Testis (tissue), 3 donors: ENCODE data around the gene MOB3B. TPM values are rescaled to one million over a fixed set of nuclear protein-coding genes. Genes with fewer than 3 reads are reported as not detected.

Experiments
- DNase-seq: peaks from one replicate; pipeline ENCODE4 v3.0.0-alpha.2; 2019
- H3K27ac ChIP-seq, 2 donors: fragments of 200-600 bp; sonication (generic); one replicate each; pipeline ENCODE4 v1.5.1; 2019
- H3K27me3 ChIP-seq: fragments of 200-600 bp; sonication (generic); one replicate; pipeline ENCODE4 v1.5.1; 2019
- H3K36me3 ChIP-seq: fragments of 200-600 bp; sonication (generic); one replicate; pipeline ENCODE4 v1.5.1; 2017; ENCODE audit warnings: low read depth; ENCODE audit errors: missing control alignments
- H3K4me1 ChIP-seq: fragments of 200-600 bp; sonication (generic); one replicate; pipeline ENCODE4 v1.5.1; 2019
- H3K4me3 ChIP-seq, 2 donors: fragments of 200-600 bp; sonication (generic); one replicate each; pipeline ENCODE4 v1.5.1; 2017 to 2019
- H3K9me3 ChIP-seq: fragments of 200-600 bp; sonication (generic); one replicate; pipeline ENCODE4 v1.5.1; 2017
- CTCF ChIP-seq, 3 experiments: fragments of 450-650 bp in 2 of 3; fragments of 200-600 bp in 1 of 3; sonication (generic) in 1 of 3; IDR thresholded peaks; one replicate each; pipeline ENCODE4 v1.5.1; 2016 to 2019; ENCODE audit warnings: antibody characterized with exemption in 3 of 3, mild to moderate bottlenecking in 2 of 3, moderate library complexity in 1 of 3
- POLR2A ChIP-seq: fragments of 450-650 bp; IDR thresholded peaks from one replicate; pipeline ENCODE4 v1.6.1; 2017; ENCODE audit warnings: antibody characterized with exemption, mild to moderate bottlenecking, moderate library complexity
- WGBS, 2 donors: methylation state at CpG; one replicate each; pipeline ENCODE4 v1.1.5; 2018; 5-methylcytosine and 5-hydroxymethylcytosine counted together
- intact Hi-C: fragments of 100-400 bp; cut with DNase I; formaldehyde crosslinking; loops from one replicate; pipeline ENCODE4 v1.15.1; 2023; ENCODE audit warnings: low total_unique reads
- polyA plus RNA-seq: library from polyadenylated mRNA; stranded (reverse); fragments of 350-450 nt; fragmentation: Illumina TruSeq; extraction: RNeasy Lipid Tissue Mini Kit (QIAGEN cat#74804); gene quantifications from one replicate; pipeline ENCODE4 v1.2.3, GENCODE V29; 2014; ENCODE audit warnings: low read depth, low replicate concordance; ENCODE audit not compliant: insufficient read depth
- total RNA-seq, 2 donors: library from RNA; depleted of rRNA; stranded (reverse); fragments of >200 nt; gene quantifications; one replicate each; pipeline ENCODE4 v1.2.3, GENCODE V29; 2016

MOB3B gene
- total and polyA plus RNA-seq, 3 donors from 2014 or later: 9.1 to 23.2 (median 17.5) TPM

GRCh38 chr9:27520986-27521385 is 8.6 kb downstream of the MOB3B start:
- no peak overlapping the region for H3K27ac ChIP-seq
- TF ChIP-seq CTCF (IDR thresholded peaks at IDR 0.05) (no peak), POLR2A (no peak)
- no peaks in the 10 kb centered on the region for H3K27me3 ChIP-seq
- H3K4me1 ChIP-seq: no peaks in the 10 kb centered on the region
- intact Hi-C loops: no loop called here
- DNase-seq: no peak
- no peaks in the 10 kb centered on the region for H3K9me3 ChIP-seq
- H3K4me3 ChIP-seq: no peak overlapping the region
- no peaks in the 10 kb centered on the region for H3K36me3 ChIP-seq
- WGBS, 2 donors: 89 to 90% methylated on average over 4 of the region's 4 CpGs

GRCh38 chr9:27519466-27520465 is 9.8 kb downstream of the MOB3B start:
- Histone ChIP-seq H3K27me3 (no peaks in the 10 kb centered on the region), H3K9me3 (no peaks in the 10 kb centered on the region), H3K36me3 (no peaks in the 10 kb centered on the region), H3K4me3 (no peak overlapping the region), H3K27ac (no peak overlapping the region), H3K4me1 (peaks cover 3% of the 10 kb centered on the region)
- TF ChIP-seq CTCF (IDR thresholded peaks at IDR 0.05) (no peak), POLR2A (no peak)
- 76 to 81% methylated on average over 10 of the region's 10 CpGs for WGBS, 2 donors
- intact Hi-C loops: no loop called here
- no peak for DNase-seq

GRCh38 chr9:27518809-27519208 is 10.8 kb downstream of the MOB3B start:
- 92 to 97% methylated on average over 4 of the region's 4 CpGs for WGBS, 2 donors
- Histone ChIP-seq H3K4me3 (no peak overlapping the region), H3K27me3 (no peaks in the 10 kb centered on the region), H3K27ac (no peak overlapping the region), H3K9me3 (no peaks in the 10 kb centered on the region), H3K4me1 (peaks cover 5% of the 10 kb centered on the region), H3K36me3 (no peaks in the 10 kb centered on the region)
- no peak for DNase-seq
- TF ChIP-seq POLR2A (no peak), CTCF (IDR thresholded peaks at IDR 0.05) (no peak)
- intact Hi-C loops: no loop called here

- Histone ChIP-seq H3K9me3 (no peaks in the 10 kb centered on the region), H3K36me3 (no peaks in the 10 kb centered on the region), H3K27me3 (no peaks in the 10 kb centered on the region), H3K4me1 (peaks cover 5% of the 10 kb centered on the region), H3K4me3 (no peak overlapping the region), H3K27ac (no peak overlapping the region)
- WGBS, 2 donors: 91 to 92% methylated on average over 2 of the region's 2 CpGs
- DNase-seq: no peak
- intact Hi-C loops: no loop called here
- TF ChIP-seq POLR2A (no peak), CTCF (IDR thresholded peaks at IDR 0.05) (no peak)
These were observed 11.6 kb downstream of the MOB3B start for GRCh38 chr9:27518006-27518405.

GRCh38 chr9:27514551-27514950 is 15.1 kb downstream of the MOB3B start:
- no peak for TF ChIP-seq POLR2A
- TF ChIP-seq CTCF (IDR thresholded peaks at IDR 0.05): no peak
- Histone ChIP-seq H3K4me3 (no peak overlapping the region), H3K9me3 (no peaks in the 10 kb centered on the region), H3K27ac (no peak overlapping the region), H3K4me1 (peaks cover 5% of the 10 kb centered on the region), H3K27me3 (no peaks in the 10 kb centered on the region), H3K36me3 (no peaks in the 10 kb centered on the region)
- intact Hi-C loops: no loop called here
- 80 to 90% methylated on average over 2 of the region's 2 CpGs for WGBS, 2 donors
- peak; percentile 31 for DNase-seq
